ENCODE measurements around the gene CFAP210.

GRCh38 chr2:169598982-169599381, 95.2 kb downstream of the CFAP210 start:
- TF ChIP-seq, protein P1, sequence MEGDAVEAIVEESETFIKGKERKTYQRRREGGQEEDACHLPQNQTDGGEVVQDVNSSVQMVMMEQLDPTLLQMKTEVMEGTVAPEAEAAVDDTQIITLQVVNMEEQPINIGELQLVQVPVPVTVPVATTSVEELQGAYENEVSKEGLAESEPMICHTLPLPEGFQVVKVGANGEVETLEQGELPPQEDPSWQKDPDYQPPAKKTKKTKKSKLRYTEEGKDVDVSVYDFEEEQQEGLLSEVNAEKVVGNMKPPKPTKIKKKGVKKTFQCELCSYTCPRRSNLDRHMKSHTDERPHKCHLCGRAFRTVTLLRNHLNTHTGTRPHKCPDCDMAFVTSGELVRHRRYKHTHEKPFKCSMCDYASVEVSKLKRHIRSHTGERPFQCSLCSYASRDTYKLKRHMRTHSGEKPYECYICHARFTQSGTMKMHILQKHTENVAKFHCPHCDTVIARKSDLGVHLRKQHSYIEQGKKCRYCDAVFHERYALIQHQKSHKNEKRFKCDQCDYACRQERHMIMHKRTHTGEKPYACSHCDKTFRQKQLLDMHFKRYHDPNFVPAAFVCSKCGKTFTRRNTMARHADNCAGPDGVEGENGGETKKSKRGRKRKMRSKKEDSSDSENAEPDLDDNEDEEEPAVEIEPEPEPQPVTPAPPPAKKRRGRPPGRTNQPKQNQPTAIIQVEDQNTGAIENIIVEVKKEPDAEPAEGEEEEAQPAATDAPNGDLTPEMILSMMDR (IDR thresholded peaks at IDR 0.05; ENCODE audit: low read depth, low read length) = no peak
- no peak for TF ChIP-seq EZH2phosphoT487 (IDR thresholded peaks at IDR 0.05; ENCODE audit: low read depth)
